GM10248 (cell line): Measurements from ENCODE around the gene BSG.
"Not testable (repeated sequence)": the region's sequence is repeated elsewhere in the genome, so short reads cannot be mapped to it uniquely, and the experiment has no call there.

Experiments used
- CTCF ChIA-PET: fragments of 300-600 bp; sonication (Branson Sonifier 250); formaldehyde crosslinking; extraction: SDS; loops from one replicate; lab custom pipeline; 2021; ENCODE audit warnings: antibody characterized with exemption; lab: Yijun Ruan, JAX
- POLR2A ChIA-PET: fragments of 350-650 bp; sonication (Branson Sonifier 250); formaldehyde crosslinking; extraction: SDS; loops from one replicate; lab custom pipeline; 2020; ENCODE audit warnings: antibody characterized with exemption; lab: Yijun Ruan, JAX
- DNase-seq: peaks from one replicate; pipeline ENCODE4 v3.0.0; 2012; ENCODE audit errors: extremely low spot score
- TF ChIP-seq, protein P1 (sequence below): IDR thresholded peaks from 2 replicates; pipeline ENCODE4 v1.5.1; 2012; ENCODE audit warnings: mild to moderate bottlenecking, low read depth; ENCODE audit errors: extremely low read depth, missing control alignments, control extremely low read depth

BSG gene

DNA sequence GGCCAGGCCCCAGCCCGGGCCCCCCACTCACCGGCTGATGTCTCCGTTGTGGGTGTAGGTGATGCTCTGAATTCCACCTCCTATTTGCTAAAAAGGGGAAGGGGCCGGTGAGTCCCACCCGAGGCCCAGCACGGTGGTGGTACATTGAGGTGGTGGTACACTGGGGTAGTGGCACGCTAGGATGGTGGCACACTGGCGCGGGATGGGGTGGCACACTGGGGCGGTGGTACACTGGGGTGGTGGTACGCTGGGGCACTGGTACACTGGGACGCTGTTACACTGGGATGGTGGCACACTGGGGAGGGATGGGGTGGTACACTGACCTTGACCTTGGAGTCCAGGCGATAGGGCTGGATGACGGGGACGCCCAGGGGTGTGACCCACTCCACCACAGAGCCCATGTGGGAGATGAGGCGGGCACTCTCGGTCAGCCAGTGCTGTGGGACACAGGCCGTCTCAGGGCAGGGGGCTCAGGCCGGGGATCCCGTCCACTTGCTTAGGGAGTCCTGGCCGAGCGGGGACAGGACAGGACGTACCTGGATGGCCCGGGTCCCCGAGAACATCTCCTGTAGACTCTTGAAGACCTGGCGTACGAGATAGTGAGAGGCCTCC, 46.4 kb downstream of the BSG start:
- TF ChIP-seq, protein P1, sequence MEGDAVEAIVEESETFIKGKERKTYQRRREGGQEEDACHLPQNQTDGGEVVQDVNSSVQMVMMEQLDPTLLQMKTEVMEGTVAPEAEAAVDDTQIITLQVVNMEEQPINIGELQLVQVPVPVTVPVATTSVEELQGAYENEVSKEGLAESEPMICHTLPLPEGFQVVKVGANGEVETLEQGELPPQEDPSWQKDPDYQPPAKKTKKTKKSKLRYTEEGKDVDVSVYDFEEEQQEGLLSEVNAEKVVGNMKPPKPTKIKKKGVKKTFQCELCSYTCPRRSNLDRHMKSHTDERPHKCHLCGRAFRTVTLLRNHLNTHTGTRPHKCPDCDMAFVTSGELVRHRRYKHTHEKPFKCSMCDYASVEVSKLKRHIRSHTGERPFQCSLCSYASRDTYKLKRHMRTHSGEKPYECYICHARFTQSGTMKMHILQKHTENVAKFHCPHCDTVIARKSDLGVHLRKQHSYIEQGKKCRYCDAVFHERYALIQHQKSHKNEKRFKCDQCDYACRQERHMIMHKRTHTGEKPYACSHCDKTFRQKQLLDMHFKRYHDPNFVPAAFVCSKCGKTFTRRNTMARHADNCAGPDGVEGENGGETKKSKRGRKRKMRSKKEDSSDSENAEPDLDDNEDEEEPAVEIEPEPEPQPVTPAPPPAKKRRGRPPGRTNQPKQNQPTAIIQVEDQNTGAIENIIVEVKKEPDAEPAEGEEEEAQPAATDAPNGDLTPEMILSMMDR: no peak
- CTCF ChIA-PET: interaction anchor here (1.1 kb wide), 1 partner anchor 108 kb away, joined by 3 read pairs; no protein-coding TSS in a partner anchor

DNA sequence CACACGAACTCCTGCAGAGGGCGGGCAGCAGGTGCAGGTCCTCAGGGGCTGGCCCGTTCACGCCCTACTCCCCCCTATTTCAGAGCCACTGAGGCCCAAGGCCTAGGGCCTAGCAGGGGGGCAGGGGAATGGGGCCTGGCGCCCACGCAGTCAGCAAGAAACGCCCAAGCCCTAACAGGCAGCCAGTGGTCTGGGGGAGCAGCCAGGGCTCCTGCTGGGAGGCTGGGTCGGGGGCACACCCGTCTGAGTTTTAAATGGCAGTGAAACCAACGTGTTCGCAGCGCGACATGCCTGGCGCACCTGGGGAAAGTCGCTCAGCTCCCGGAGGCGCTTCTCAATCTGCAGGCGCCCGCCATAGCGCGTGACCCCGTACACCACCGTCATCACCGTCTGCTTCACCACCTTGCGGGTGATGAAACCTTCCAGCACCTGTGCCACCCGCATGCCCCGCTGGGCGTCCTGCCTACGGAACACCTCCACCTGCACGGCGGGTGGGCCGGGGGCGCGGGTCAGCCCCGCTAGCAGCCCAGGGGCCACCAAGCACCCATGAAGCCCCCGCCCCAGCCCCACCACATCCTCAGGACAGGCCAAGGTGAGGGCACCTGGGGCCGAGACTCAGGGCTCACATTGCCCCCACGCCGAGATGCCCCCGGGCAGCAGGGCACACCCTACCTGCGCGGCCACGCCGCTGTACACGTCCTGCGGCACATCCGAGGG, 47.0 kb downstream of the BSG start:
- no peak for DNase-seq
- ChIA-PET CTCF (no interaction called here), POLR2A (no interaction called here)
- TF ChIP-seq, protein P1: no peak

More for the DNA sequence above, 46.4 kb downstream of the BSG start:
- POLR2A ChIA-PET: no interaction called here
- DNase-seq: no peak

DNA sequence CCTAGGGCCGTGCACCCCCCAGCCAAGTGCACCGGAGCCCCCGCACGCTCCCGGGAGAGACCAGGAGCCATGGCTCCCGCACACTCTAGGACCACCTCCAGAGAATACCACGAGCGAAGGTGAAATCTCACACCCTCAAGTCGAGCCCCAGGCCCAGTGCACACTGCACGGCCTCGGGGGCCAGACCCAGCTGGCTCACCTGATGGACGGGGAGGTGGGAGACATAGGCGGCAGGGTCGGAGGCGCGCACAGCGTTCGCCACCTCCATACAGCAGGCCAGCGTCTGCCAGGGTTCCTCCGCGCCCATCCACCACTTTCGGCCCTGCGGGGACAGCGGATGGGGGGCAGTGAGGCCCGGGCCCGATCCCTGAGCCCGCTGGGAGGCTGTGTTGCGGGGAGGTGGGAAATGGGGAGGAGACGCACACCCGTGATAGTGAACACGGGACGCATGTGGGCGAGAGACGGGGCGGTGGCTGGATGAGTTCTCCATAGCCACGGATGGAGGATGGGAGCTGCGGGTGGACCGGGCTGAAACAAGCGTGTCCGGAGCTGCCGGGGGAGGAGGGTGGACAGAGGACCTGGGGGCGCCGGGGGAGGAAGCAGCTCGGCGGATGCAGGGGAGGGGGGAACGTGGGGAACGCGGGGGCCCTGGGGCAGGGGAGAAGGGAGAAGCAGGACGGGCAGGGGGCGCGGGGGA, 47.9 kb downstream of the BSG start:
- no peak for DNase-seq
- TF ChIP-seq, protein P1: no peak
- CTCF ChIA-PET: no interaction called here
- POLR2A ChIA-PET: interaction anchor here (0.5 kb wide), 1 partner anchor 546 kb away, joined by 3 read pairs; no protein-coding TSS in a partner anchor

DNA sequence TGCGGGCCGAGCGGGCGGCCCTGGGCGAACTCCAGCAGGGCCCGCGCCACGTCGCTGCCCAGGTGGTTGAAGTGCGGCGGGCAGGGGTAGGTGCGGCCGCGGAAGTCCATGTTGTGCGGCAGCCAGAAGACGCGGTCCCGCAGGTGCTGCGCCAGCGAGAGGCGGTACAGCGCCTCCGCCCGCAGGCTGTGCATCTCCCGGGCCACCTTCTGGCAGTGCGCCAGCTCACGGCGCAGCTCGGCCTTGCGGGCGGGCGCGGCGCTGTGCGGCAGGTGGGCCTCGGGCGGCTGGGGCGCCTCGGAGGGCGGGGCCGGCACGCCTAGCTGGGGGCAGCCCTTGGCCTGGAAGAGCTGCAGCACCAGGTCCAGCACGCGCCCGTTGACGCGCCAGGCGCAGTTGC, 48.8 kb downstream of the BSG start:
- POLR2A ChIA-PET, CTCF ChIA-PET: not testable (repeated sequence)

DNA sequence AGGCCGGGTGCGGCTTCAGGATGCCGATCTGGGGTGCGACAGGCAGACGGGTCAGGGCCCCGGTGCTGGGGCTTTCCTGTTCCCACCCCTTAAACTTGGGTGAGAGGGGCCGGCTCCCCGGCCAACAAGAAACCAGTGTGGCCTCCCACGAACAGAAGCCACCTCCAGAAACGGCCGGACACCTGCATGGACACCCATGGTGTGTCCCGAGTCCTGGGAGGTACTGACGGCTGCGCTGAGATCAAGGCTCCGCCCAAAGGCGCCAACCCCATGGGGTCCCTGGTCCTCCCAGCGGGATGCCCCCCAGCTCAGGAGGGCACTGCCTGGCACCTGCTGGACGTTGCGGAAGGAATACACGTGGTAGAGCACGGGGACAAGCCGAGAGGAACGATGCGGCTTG, 49.4 kb downstream of the BSG start:
- DNase-seq: no peak
- ChIA-PET CTCF (no interaction called here), POLR2A (no interaction called here)
- TF ChIP-seq, protein P1: no peak

More for the DNA sequence above, 48.8 kb downstream of the BSG start:
- DNase-seq: not testable (repeated sequence)

DNA sequence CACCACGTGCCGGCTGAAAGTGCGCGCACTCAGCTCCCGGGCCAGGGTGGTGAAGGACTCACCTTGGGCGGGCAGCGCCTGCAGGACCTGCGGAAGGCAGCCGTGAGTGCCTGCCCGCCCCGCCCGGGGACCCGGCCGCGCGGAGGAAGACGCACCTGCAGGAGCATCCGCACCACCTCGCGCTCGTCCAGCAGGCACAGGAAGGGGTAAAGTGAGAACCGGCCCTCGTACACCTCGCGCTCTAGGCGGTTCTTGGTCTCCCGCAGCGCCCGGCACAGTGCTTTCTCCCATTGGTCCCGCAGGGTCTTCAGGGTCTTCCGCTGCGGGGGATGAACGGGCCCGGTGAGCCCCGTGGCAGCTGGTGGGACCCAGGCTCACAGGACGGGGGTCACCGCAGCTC, 50.3 kb downstream of the BSG start:
- ChIA-PET CTCF (no interaction called here), POLR2A (no interaction called here)
- TF ChIP-seq, protein P1: no peak
- DNase-seq: no peak

DNA sequence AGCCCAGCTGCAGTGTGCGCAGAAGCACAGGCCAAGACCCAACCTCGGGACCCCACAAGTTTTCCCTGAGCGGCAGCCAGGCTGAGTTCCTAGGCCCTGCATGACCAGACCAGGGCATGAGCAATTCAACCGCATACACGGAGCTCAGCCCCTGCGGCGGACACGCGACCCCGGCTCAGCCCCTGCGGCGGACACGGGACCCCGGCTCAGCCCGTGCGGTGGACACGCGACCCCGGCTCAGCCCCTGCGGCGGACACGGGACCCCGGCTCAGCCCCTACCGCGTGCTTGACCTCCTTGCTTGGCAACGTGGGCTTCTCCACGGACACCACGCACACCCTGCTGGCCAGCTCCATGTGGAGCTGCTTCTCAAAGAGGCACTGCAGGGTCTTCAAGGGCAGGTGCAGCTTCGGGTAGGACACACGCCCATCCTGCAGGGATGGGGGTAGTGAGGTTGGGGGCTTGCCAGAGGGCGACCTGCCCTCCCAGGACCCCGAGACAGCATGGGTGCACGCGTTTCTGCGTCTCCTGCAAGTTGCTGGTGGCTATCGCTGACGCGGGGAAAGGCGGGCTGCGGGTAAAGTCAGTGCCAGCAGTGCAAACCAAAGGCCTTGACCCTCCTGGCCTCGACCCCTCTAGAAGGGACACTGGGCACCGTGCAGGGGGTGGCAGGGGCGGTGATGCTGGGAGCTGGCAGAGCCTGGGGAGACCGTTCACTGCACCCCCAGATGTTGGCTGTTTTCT, 51.0 kb downstream of the BSG start:
- DNase-seq: no peak
- TF ChIP-seq, protein P1: no peak
- CTCF ChIA-PET: no interaction called here
- POLR2A ChIA-PET: no interaction called here
